Naive thymus-derived CD4-positive, alpha-beta T cell (primary cell): Measurements from ENCODE around the gene GOSR2. TPM values are rescaled to one million over a fixed set of nuclear protein-coding genes. Genes with fewer than 3 reads are reported as not detected.
A peak's percentile ranks its signal among the peaks of the same experiment; 100 is the strongest.

ENCODE experiments used
- ATAC-seq: fragments of 150-1000 bp; cut with Tn5 transposase; 2 replicates; pipeline ENCODE4 v1.10.0; 2021; ENCODE audit warnings: mild to moderate bottlenecking, moderate library complexity
- CTCF ChIA-PET: fragments of 350-600 bp; sonication (Branson Sonifier 250); formaldehyde crosslinking; loops from one replicate; lab custom pipeline; 2021; ENCODE audit warnings: antibody characterized with exemption; lab: Charles Lee
- POLR2A ChIA-PET: fragments of 350-600 bp; sonication (Branson Sonifier 250); formaldehyde crosslinking; loops from one replicate; lab custom pipeline; 2021; ENCODE audit warnings: antibody characterized with exemption, inconsistent platforms; lab: Charles Lee
- DNase-seq, 9 donors: peaks; one replicate each; pipeline versions ENCODE4 v3.0.0 to v3.0.0-alpha.2; 2020 to 2022; ENCODE audit warnings: mixed read lengths in 1 of 9
- H3K27ac ChIP-seq: one replicate; pipeline ENCODE4 v1.7.0; 2013; ENCODE audit warnings: mild to moderate bottlenecking, low read depth, low read length, moderate library complexity
- H3K27me3 ChIP-seq, 2 donors: one replicate each; pipeline ENCODE4 v1.7.0; 2013; ENCODE audit warnings: low read length in 2 of 2, mild to moderate bottlenecking in 2 of 2, moderate library complexity in 2 of 2; ENCODE audit not compliant: control insufficient read depth in 2 of 2, insufficient read depth in 2 of 2
- H3K36me3 ChIP-seq, 3 experiments: 1 replicate in 2 of 3; 2 replicates in 1 of 3; pipeline ENCODE4 v1.7.0; 2013; ENCODE audit warnings: low read length in 3 of 3, mild to moderate bottlenecking in 3 of 3, moderate library complexity in 1 of 3; ENCODE audit not compliant: insufficient read depth in 3 of 3, control insufficient read depth in 2 of 3
- H3K4me1 ChIP-seq, 2 donors: one replicate each; pipeline ENCODE4 v1.7.0; 2013; ENCODE audit warnings: low read length in 2 of 2, mild to moderate bottlenecking in 2 of 2, moderate library complexity in 1 of 2; ENCODE audit not compliant: control insufficient read depth in 2 of 2, insufficient read depth in 2 of 2
- H3K4me3 ChIP-seq: 2 replicates; pipeline ENCODE4 v1.7.0; 2013; ENCODE audit warnings: mild to moderate bottlenecking, low read length
- H3K9me3 ChIP-seq, 3 experiments: 1 replicate in 2 of 3; 2 replicates in 1 of 3; pipeline ENCODE4 v1.7.0; 2013; ENCODE audit warnings: low read length in 3 of 3; ENCODE audit not compliant: control insufficient read depth in 2 of 3
- H3K27ac Mint-ChIP-seq, 9 donors: one replicate each; pipeline ENCODE4 v1.8.0; 2020 to 2022; ENCODE audit warnings: mixed read lengths in 9 of 9, mild to moderate bottlenecking in 8 of 9, moderate library complexity in 5 of 9, inconsistent platforms in 2 of 9
- H3K27me3 Mint-ChIP-seq, 5 donors: one replicate each; pipeline ENCODE4 v1.8.0; 2021 to 2022; ENCODE audit warnings: mixed read lengths in 5 of 5, mild to moderate bottlenecking in 1 of 5
- H3K36me3 Mint-ChIP-seq, 5 donors: one replicate each; pipeline ENCODE4 v1.8.0; 2020 to 2022; ENCODE audit warnings: mixed read lengths in 5 of 5, mild to moderate bottlenecking in 3 of 5, inconsistent platforms in 1 of 5
- H3K4me1 Mint-ChIP-seq, 7 donors: one replicate each; pipeline ENCODE4 v1.8.0; 2020 to 2022; ENCODE audit warnings: mixed read lengths in 7 of 7, mild to moderate bottlenecking in 3 of 7, inconsistent platforms in 1 of 7
- H3K4me3 Mint-ChIP-seq, 10 donors: one replicate each; pipeline ENCODE4 v1.8.0; 2020 to 2022; ENCODE audit warnings: mild to moderate bottlenecking in 10 of 10, mixed read lengths in 10 of 10, moderate library complexity in 6 of 10, inconsistent platforms in 2 of 10
- H3K9me3 Mint-ChIP-seq, 11 donors: one replicate each; pipeline ENCODE4 v1.8.0; 2020 to 2022; ENCODE audit warnings: mixed read lengths in 11 of 11, mild to moderate bottlenecking in 4 of 11, inconsistent platforms in 1 of 11, moderate library complexity in 1 of 11
- intact Hi-C, 2 donors: fragments of 100-400 bp; cut with micrococcal nuclease; formaldehyde crosslinking; loops; one replicate each; pipeline ENCODE4 v1.15.1; 2023
- polyA plus RNA-seq, 2 donors: library from polyadenylated mRNA; unstranded; fragments of 300-500 nt; fragmentation: Illumina TruSeq; gene quantifications; one replicate each; pipeline ENCODE4 v1.2.3, GENCODE V29; 2021
- total RNA-seq, 6 experiments: library from RNA in 5 of 6; stranded (reverse) in 5 of 6; gene quantifications; 1 replicate in 5 of 6; 2 replicates in 1 of 6; pipeline ENCODE4 v1.2.3 and lab custom pipeline; 2021 to 2026

Gene GOSR2
- total and polyA plus RNA-seq, 7 experiments from 2014 or later: 44.5 to 95.5 (median 70.2) TPM

- peaks cover 8 to 18% (median 14%) of the 10 kb centered on the region in 7 donors for H3K4me1 Mint-ChIP-seq
- no peak for ATAC-seq
- Histone ChIP-seq H3K4me3 (no peak overlapping the region), H3K36me3 (no peaks in the 10 kb centered on the region), H3K27ac (no peak overlapping the region), H3K9me3 (no peaks in the 10 kb centered on the region), H3K27me3 (peaks cover 0 to 9% of the 10 kb centered on the region in 2 donors), H3K4me1 (peaks cover 4 to 6% of the 10 kb centered on the region in 2 donors)
- intact Hi-C loops: no loop called here
- no peaks in the 10 kb centered on the region for H3K9me3 Mint-ChIP-seq
- DNase-seq: no peak
- H3K27me3 Mint-ChIP-seq: peaks cover 32 to 39% (median 34%) of the 10 kb centered on the region in 5 donors
- no peak overlapping the region for H3K27ac Mint-ChIP-seq
- peaks cover 0 to 22% (median 15%) of the 10 kb centered on the region in 5 donors for H3K36me3 Mint-ChIP-seq
- H3K4me3 Mint-ChIP-seq: no peak overlapping the region
- ChIA-PET POLR2A (no interaction called here), CTCF (no interaction called here)
Measured at GRCh38 chr17:46975287-46975686, 52.3 kb downstream of the GOSR2 start.

GRCh38 chr17:46976626-46977270 lies 53.8 kb downstream of the GOSR2 start:
- no peaks in the 10 kb centered on the region for H3K9me3 ChIP-seq
- peaks cover 0 to 9% of the 10 kb centered on the region in 2 donors for H3K27me3 ChIP-seq
- intact Hi-C loops: no loop called here
- Mint-ChIP-seq H3K27ac (no peak overlapping the region), H3K9me3 (no peaks in the 10 kb centered on the region), H3K4me1 (peaks cover 8 to 22% (median 15%) of the 10 kb centered on the region in 7 donors), H3K4me3 (no peak overlapping the region), H3K27me3 (peaks cover 41 to 49% (median 44%) of the 10 kb centered on the region in 5 donors), H3K36me3 (peaks cover 0 to 22% (median 15%) of the 10 kb centered on the region in 5 donors)
- ChIA-PET POLR2A (no interaction called here), CTCF (no interaction called here)
- H3K4me1 ChIP-seq: peaks cover 4 to 6% of the 10 kb centered on the region in 2 donors
- no peak overlapping the region for H3K4me3 ChIP-seq
- no peak overlapping the region for H3K27ac ChIP-seq
- H3K36me3 ChIP-seq: no peaks in the 10 kb centered on the region
- DNase-seq (no peak), ATAC-seq (no peak)

- Histone ChIP-seq H3K9me3 (no peaks in the 10 kb centered on the region), H3K27ac (no peak overlapping the region), H3K4me3 (no peak overlapping the region), H3K4me1 (peaks cover 4 to 6% of the 10 kb centered on the region in 2 donors), H3K27me3 (peaks cover 0 to 9% of the 10 kb centered on the region in 2 donors), H3K36me3 (no peaks in the 10 kb centered on the region)
- intact Hi-C loops: no loop called here
- Mint-ChIP-seq H3K27me3 (peaks cover 43 to 50% (median 44%) of the 10 kb centered on the region in 5 donors), H3K9me3 (no peaks in the 10 kb centered on the region), H3K36me3 (peaks cover 0 to 22% (median 15%) of the 10 kb centered on the region in 5 donors), H3K27ac (no peak overlapping the region), H3K4me3 (peak overlapping the region in 8 of 10 donors; percentile 63 to 91 (median 82)), H3K4me1 (peaks cover 8 to 22% (median 15%) of the 10 kb centered on the region in 7 donors)
- POLR2A ChIA-PET: no interaction called here
- ATAC-seq (no peak), DNase-seq (no peak)
- CTCF ChIA-PET: no interaction called here
Measured at GRCh38 chr17:46977348-46977747, 54.4 kb downstream of the GOSR2 start.

- Mint-ChIP-seq H3K4me3 (peak overlapping the region; percentile 69 to 91 (median 83)), H3K4me1 (peaks cover 8 to 22% (median 15%) of the 10 kb centered on the region in 7 donors), H3K27ac (peak overlapping the region in 2 of 9 donors; percentile 38 to 51), H3K27me3 (peaks cover 43 to 56% (median 48%) of the 10 kb centered on the region in 5 donors), H3K36me3 (peaks cover 0 to 25% (median 15%) of the 10 kb centered on the region in 5 donors), H3K9me3 (no peaks in the 10 kb centered on the region)
- no peak for DNase-seq
- ChIA-PET POLR2A (no interaction called here), CTCF (no interaction called here)
- Histone ChIP-seq H3K27ac (no peak overlapping the region), H3K27me3 (peaks cover 0 to 9% of the 10 kb centered on the region in 2 donors), H3K4me3 (peak overlapping the region; percentile 50), H3K36me3 (no peaks in the 10 kb centered on the region), H3K9me3 (no peaks in the 10 kb centered on the region), H3K4me1 (peaks cover 4 to 6% of the 10 kb centered on the region in 2 donors)
- intact Hi-C loops: no loop called here
- ATAC-seq: no peak
Measured at GRCh38 chr17:46977750-46978488, 55.0 kb downstream of the GOSR2 start.

- DNase-seq: peak in 3 of 9 donors; percentile 6 to 26 (median 11)
- Histone ChIP-seq H3K27me3 (peaks cover 0 to 9% of the 10 kb centered on the region in 2 donors), H3K9me3 (no peaks in the 10 kb centered on the region), H3K36me3 (no peaks in the 10 kb centered on the region), H3K4me1 (peaks cover 4 to 6% of the 10 kb centered on the region in 2 donors), H3K27ac (no peak overlapping the region), H3K4me3 (peak overlapping the region; percentile 50)
- Mint-ChIP-seq H3K36me3 (peaks cover 0 to 22% (median 15%) of the 10 kb centered on the region in 5 donors), H3K9me3 (no peaks in the 10 kb centered on the region), H3K27me3 (peaks cover 43 to 56% (median 49%) of the 10 kb centered on the region in 5 donors), H3K4me3 (peak overlapping the region in 8 of 10 donors; percentile 71 to 91 (median 80)), H3K27ac (no peak overlapping the region), H3K4me1 (peaks cover 8 to 22% (median 15%) of the 10 kb centered on the region in 7 donors)
- intact Hi-C loops: no loop called here
- ChIA-PET POLR2A (no interaction called here), CTCF (no interaction called here)
- peak; percentile 26 for ATAC-seq
Measured at GRCh38 chr17:46978489-46979146, 55.7 kb downstream of the GOSR2 start.

GRCh38 chr17:46979147-46979863 lies 56.3 kb downstream of the GOSR2 start, which contains the start of gene RPRML:
TSS of gene RPRML (minus strand) at chr17:46979253. CDS start at chr17:46979007, 246 bp downstream.
- Mint-ChIP-seq H3K27ac (peak within 1 kb of the TSS in 2 of 9 donors; percentile 38 to 51), H3K27me3 (peaks cover 43 to 56% (median 49%) of the 10 kb centered on the region in 5 donors)
- POLR2A ChIA-PET: no interaction called here

More at GRCh38 chr17:46979147-46979863, 56.3 kb downstream of the GOSR2 start, which contains the start of gene RPRML:
- H3K9me3 ChIP-seq: no peaks in the 10 kb centered on the region
- peaks cover 8 to 22% (median 15%) of the 10 kb centered on the region in 7 donors for H3K4me1 Mint-ChIP-seq
- peak; percentile 42 for ATAC-seq
- H3K4me3 ChIP-seq: peak within 1 kb of the TSS; percentile 50
- H3K4me3 Mint-ChIP-seq: peak within 1 kb of the TSS; percentile 76 to 91 (median 83)
- H3K27ac ChIP-seq: no peak within 1 kb of the TSS
- H3K36me3 ChIP-seq: no peaks in the 10 kb centered on the region
- DNase-seq: peak in 2 of 9 donors; percentile 8 to 50
- peaks cover 4 to 6% of the 10 kb centered on the region in 2 donors for H3K4me1 ChIP-seq
- H3K9me3 Mint-ChIP-seq: peaks cover 0 to 2% (median 0%) of the 10 kb centered on the region in 11 donors
- H3K36me3 Mint-ChIP-seq: peaks cover 0 to 21% (median 16%) of the 10 kb centered on the region in 5 donors
- CTCF ChIA-PET: no interaction called here
- intact Hi-C loops: no loop called here
- peaks cover 0 to 9% of the 10 kb centered on the region in 2 donors for H3K27me3 ChIP-seq
